ENCODE results near the gene COX8C.

DNA sequence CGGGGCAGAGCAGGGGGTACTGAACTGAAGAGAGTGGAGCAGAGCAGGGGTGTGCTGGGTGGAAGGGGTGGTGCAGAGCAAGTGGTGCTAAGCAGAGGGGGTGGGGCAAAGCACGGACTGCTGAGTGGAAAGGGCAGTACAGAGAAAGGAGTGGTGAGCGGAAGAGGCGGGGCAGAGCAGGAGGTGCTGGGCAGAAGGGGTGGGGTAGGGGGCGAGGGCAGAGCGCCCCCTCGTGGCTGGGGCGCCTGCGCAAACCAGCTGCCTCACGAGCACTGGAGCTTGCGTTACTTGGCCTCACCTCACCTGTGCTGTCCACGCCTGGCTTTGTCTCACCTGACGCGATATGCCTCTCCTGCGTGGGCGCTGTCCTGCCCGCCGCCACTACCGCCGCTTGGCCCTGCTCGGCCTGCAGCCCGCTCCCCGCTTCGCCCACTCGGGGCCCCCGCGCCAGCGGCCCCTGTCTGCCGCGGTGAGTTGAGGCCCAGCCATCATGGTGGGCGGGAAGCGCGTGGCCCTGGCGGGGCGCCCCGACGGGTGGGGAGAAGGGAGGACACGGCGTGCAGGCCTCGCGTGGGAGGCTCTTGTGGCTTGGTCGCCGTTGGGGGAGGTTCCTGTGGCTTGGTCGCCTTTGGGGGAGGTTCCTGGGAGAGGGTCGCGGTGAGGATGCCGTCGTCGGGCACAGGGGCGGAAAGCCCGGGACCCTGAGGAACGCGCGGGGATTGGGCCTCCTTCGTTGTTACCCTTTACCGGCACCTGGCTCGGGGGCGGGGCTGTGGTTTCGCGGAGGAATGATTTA lies at the start of gene COX8C:
- TF ChIP-seq, protein P1, sequence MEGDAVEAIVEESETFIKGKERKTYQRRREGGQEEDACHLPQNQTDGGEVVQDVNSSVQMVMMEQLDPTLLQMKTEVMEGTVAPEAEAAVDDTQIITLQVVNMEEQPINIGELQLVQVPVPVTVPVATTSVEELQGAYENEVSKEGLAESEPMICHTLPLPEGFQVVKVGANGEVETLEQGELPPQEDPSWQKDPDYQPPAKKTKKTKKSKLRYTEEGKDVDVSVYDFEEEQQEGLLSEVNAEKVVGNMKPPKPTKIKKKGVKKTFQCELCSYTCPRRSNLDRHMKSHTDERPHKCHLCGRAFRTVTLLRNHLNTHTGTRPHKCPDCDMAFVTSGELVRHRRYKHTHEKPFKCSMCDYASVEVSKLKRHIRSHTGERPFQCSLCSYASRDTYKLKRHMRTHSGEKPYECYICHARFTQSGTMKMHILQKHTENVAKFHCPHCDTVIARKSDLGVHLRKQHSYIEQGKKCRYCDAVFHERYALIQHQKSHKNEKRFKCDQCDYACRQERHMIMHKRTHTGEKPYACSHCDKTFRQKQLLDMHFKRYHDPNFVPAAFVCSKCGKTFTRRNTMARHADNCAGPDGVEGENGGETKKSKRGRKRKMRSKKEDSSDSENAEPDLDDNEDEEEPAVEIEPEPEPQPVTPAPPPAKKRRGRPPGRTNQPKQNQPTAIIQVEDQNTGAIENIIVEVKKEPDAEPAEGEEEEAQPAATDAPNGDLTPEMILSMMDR (IDR thresholded peaks at IDR 0.05), result peak; percentile 31; the same call in 1 of the 2 replicates
- TF ChIP-seq POLR2AphosphoS5 (IDR thresholded peaks at IDR 0.05; ENCODE audit: low read depth, low read length) (no peak), SIN3A (IDR thresholded peaks at IDR 0.05; ENCODE audit: borderline replicate concordance, insufficient read depth, low read depth, low read length) (no peak)
- TF ChIP-seq, protein P2, sequence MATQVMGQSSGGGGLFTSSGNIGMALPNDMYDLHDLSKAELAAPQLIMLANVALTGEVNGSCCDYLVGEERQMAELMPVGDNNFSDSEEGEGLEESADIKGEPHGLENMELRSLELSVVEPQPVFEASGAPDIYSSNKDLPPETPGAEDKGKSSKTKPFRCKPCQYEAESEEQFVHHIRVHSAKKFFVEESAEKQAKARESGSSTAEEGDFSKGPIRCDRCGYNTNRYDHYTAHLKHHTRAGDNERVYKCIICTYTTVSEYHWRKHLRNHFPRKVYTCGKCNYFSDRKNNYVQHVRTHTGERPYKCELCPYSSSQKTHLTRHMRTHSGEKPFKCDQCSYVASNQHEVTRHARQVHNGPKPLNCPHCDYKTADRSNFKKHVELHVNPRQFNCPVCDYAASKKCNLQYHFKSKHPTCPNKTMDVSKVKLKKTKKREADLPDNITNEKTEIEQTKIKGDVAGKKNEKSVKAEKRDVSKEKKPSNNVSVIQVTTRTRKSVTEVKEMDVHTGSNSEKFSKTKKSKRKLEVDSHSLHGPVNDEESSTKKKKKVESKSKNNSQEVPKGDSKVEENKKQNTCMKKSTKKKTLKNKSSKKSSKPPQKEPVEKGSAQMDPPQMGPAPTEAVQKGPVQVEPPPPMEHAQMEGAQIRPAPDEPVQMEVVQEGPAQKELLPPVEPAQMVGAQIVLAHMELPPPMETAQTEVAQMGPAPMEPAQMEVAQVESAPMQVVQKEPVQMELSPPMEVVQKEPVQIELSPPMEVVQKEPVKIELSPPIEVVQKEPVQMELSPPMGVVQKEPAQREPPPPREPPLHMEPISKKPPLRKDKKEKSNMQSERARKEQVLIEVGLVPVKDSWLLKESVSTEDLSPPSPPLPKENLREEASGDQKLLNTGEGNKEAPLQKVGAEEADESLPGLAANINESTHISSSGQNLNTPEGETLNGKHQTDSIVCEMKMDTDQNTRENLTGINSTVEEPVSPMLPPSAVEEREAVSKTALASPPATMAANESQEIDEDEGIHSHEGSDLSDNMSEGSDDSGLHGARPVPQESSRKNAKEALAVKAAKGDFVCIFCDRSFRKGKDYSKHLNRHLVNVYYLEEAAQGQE (IDR thresholded peaks at IDR 0.05; ENCODE audit: insufficient read depth in 1 of 2, low read depth in 2 of 2, low read length in 1 of 2), result no peak
